Measurements from ENCODE around the gene IGF1R. TPM values are rescaled to one million over a fixed set of nuclear protein-coding genes. Genes with fewer than 3 reads are reported as not detected.
A peak's percentile ranks its signal among the peaks of the same experiment; 100 is the strongest.

The IGF1R gene
- total RNA-seq, 1 donor from 2014 or later: 97.7 TPM

DNA sequence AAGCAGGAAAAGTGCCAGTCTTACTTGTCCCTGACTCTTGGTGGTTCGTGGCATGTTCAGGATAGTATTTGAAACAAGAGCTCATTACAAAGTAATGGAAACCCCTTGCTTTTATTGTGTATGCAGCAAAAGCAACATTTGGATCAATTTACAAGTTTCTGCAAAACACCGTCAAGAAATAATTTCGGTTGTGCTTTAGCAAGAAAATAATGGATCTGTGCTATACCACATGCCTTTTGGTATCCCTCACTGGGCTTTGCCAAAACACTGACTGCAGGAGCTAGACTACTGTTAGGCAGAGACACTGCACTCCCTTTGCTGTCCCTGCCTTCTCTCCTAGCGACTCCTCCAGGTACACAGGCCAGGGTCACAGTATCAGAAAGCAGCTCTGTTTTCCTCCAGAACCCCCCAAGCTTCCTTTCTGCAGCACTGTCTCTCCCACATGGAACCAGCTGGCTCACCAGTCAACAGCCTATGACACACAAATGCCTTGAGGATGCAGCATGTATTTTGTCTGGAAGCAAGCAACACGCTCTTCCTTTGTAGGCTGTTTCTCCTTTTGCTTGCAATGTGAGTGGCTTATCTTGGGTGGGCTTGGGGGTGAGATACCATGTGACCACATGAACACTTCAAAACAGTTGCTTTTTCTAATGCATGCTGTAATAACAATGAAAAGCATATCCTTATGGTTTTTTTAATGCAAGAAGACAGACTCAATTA lies 247.8 kb downstream of the IGF1R start:
- Histone ChIP-seq H3K36me3 (no peaks in the 10 kb centered on the region), H3K4me3 (no peak overlapping the region), H3K27ac (peak overlapping the region; percentile 78), H3K27me3 (no peaks in the 10 kb centered on the region), H3K4me1 (peaks cover 52% of the 10 kb centered on the region), H3K9me3 (no peaks in the 10 kb centered on the region)
- TF ChIP-seq POLR2A (IDR thresholded peaks at IDR 0.05): no peak
- TF ChIP-seq, protein P1, sequence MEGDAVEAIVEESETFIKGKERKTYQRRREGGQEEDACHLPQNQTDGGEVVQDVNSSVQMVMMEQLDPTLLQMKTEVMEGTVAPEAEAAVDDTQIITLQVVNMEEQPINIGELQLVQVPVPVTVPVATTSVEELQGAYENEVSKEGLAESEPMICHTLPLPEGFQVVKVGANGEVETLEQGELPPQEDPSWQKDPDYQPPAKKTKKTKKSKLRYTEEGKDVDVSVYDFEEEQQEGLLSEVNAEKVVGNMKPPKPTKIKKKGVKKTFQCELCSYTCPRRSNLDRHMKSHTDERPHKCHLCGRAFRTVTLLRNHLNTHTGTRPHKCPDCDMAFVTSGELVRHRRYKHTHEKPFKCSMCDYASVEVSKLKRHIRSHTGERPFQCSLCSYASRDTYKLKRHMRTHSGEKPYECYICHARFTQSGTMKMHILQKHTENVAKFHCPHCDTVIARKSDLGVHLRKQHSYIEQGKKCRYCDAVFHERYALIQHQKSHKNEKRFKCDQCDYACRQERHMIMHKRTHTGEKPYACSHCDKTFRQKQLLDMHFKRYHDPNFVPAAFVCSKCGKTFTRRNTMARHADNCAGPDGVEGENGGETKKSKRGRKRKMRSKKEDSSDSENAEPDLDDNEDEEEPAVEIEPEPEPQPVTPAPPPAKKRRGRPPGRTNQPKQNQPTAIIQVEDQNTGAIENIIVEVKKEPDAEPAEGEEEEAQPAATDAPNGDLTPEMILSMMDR (IDR thresholded peaks at IDR 0.05): no peak
- TF ChIP-seq POLR2AphosphoS5 (IDR thresholded peaks at IDR 0.05; ENCODE audit: insufficient read depth in 1 of 2, low read depth in 1 of 2): no peak
- no peak for DNase-seq (ENCODE audit: extremely low spot score in 2 of 2)
- intact Hi-C loops (cut with DNase I): no loop called here

DNA sequence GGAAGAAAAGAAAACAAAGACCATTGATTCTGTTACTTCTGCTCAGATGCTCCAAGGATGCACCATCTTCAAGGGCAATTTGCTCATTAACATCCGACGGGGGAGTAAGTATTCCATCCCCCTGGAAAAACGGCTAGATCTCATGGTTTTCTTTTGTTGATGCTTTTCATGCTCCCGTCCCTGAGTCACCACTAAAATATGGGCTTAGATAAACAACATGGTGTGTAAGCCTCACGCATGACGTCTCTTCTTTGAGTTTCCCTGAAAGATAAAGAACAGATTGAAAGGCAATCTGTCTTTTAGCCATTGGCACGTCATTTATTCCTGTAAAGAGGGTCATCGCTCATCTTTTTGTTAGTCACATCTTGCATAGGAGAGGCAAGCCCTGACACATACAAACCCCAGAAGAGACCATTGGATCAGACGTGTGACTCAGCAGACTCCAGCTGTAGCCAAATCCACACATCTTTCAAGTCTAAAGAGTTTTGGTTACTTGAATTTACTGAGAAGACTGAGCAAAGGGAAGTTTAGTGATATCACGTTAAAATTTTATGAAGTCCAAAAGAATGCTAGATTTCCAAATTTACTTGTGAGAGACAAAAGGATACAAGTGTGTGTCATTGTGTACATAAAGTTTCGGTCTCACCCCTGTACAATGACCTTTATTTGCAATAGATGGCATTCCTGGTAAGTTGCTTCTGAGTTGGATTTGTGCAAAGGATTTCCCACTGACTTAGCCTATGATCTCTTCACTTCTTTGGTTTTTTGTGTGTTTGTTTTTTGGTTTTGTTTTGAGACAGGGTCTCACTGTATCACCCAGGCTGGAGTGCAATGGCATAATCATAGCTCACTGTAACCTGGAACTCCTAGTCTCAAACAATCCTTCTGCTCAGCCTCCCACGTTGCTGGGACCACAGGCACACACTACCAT lies 248.7 kb downstream of the IGF1R start:
- H3K27me3 ChIP-seq: no peaks in the 10 kb centered on the region
- H3K9me3 ChIP-seq: no peaks in the 10 kb centered on the region
- H3K4me1 ChIP-seq: peaks cover 59% of the 10 kb centered on the region
- H3K27ac ChIP-seq: peak overlapping the region; percentile 78
- TF ChIP-seq POLR2AphosphoS5 (IDR thresholded peaks at IDR 0.05; ENCODE audit: insufficient read depth in 1 of 2, low read depth in 1 of 2): peak; percentile 31 to 88
- TF ChIP-seq, protein P1 (IDR thresholded peaks at IDR 0.05): no peak
- H3K36me3 ChIP-seq: no peaks in the 10 kb centered on the region
- no peak for DNase-seq (ENCODE audit: extremely low spot score in 2 of 2)
- intact Hi-C loops (cut with DNase I): no loop called here
- H3K4me3 ChIP-seq: no peak overlapping the region

DNA sequence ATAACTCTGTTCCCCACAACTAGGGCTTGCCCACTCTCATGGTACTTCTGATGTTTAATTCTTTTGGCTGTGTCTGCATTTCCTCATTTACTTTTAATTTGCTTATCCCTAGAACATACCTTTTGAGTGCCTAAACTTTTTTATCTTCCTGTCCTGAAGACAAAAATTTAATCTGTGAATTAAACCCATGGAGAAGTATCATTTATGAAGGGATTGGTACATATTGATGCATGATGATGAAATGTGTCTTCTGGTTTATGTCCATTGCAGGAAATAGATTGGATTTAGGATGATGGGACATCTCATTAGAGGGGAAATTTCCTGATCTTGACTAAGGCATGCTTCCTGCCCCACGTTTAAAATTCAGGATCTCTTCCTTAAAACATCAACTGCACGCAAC lies 249.8 kb downstream of the IGF1R start:
- Histone ChIP-seq H3K9me3 (no peaks in the 10 kb centered on the region), H3K4me3 (no peak overlapping the region), H3K36me3 (no peaks in the 10 kb centered on the region), H3K27me3 (no peaks in the 10 kb centered on the region), H3K4me1 (peaks cover 70% of the 10 kb centered on the region), H3K27ac (peak overlapping the region; percentile 78)
- DNase-seq (ENCODE audit: extremely low spot score in 2 of 2): no peak
- no peak for TF ChIP-seq POLR2AphosphoS5 (IDR thresholded peaks at IDR 0.05; ENCODE audit: insufficient read depth in 1 of 2, low read depth in 1 of 2)
- TF ChIP-seq, protein P1 (IDR thresholded peaks at IDR 0.05): no peak
- TF ChIP-seq POLR2A (IDR thresholded peaks at IDR 0.05): no peak
- intact Hi-C loops (cut with DNase I): no loop called here

DNA sequence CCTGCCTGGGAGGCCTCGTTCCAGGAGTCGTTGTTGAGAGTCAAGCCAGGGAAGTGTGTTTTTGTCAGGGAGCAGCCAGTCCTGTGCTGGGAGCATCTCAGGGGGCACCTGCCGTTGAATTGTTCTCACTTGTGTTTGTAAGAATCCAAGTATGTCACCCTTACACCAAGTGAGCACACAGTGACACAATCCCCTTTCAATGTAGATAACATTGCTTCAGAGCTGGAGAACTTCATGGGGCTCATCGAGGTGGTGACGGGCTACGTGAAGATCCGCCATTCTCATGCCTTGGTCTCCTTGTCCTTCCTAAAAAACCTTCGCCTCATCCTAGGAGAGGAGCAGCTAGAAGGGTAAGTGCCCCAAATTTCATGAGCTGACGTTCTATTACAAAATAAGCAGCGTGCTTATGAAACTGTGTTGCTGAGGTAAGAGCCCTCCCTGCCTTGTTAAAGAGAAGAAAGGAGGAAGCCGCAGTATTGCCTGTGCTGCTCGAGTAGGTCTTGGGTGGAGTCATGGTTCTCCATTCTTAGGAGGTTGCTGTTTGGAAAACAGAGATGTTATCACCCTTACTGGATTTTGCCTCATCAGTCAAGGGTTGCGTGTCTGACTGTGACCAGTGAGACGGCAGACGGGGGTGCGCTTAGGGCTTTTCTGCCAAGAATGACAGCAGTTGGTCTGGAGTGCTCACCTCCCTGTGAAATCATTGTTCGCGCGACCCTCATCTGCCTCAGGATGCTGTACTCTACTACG lies 251.1 kb downstream of the IGF1R start:
- TF ChIP-seq, protein P1 (IDR thresholded peaks at IDR 0.05): no peak
- TF ChIP-seq POLR2AphosphoS5 (IDR thresholded peaks at IDR 0.05; ENCODE audit: insufficient read depth in 1 of 2, low read depth in 1 of 2): no peak
- no peak for TF ChIP-seq POLR2A (IDR thresholded peaks at IDR 0.05)
- Histone ChIP-seq H3K4me1 (peaks cover 81% of the 10 kb centered on the region), H3K27ac (peak overlapping the region; percentile 78), H3K9me3 (no peaks in the 10 kb centered on the region), H3K36me3 (no peaks in the 10 kb centered on the region), H3K27me3 (no peaks in the 10 kb centered on the region), H3K4me3 (no peak overlapping the region)
- no peak for DNase-seq (ENCODE audit: extremely low spot score in 2 of 2)
- intact Hi-C loops (cut with DNase I): no loop called here
